Smooth muscle cell (in vitro differentiated cells): ENCODE measurements around the gene LTBP1. TPM values are rescaled to one million over a fixed set of nuclear protein-coding genes. Genes with fewer than 3 reads are reported as not detected.

ENCODE experiments used
- DNase-seq: peaks from one replicate; lab custom pipeline; 2025; ENCODE audit not compliant: unreplicated experiment; lab: John Stamatoyannopoulos, UW
- H2AFZ ChIP-seq: fragments of 200-600 bp; sonication (generic); 2 replicates; pipeline ENCODE4 v1.6.0; 2016; ENCODE audit warnings: antibody characterized with exemption, low read depth, mild to moderate bottlenecking
- H3F3A ChIP-seq: fragments of 200-600 bp; sonication (generic); 2 replicates; pipeline ENCODE4 v1.6.0; 2017; ENCODE audit warnings: antibody characterized with exemption, low read depth
- H3K27ac ChIP-seq: fragments of 200-600 bp; sonication (generic); 2 replicates; pipeline ENCODE4 v1.5.1; 2016; ENCODE audit warnings: low read depth, mild to moderate bottlenecking
- H3K27me3 ChIP-seq: fragments of 200-600 bp; sonication (generic); 2 replicates; pipeline ENCODE4 v1.6.1; 2016; ENCODE audit warnings: low read depth, mild to moderate bottlenecking
- H3K36me3 ChIP-seq: fragments of 200-600 bp; sonication (generic); 2 replicates; pipeline ENCODE4 v1.5.1; 2016; ENCODE audit warnings: low read depth
- H3K4me1 ChIP-seq: fragments of 200-600 bp; sonication (generic); 2 replicates; pipeline ENCODE4 v1.5.1; 2016; ENCODE audit warnings: low read depth
- H3K4me2 ChIP-seq: fragments of 200-600 bp; sonication (generic); 2 replicates; pipeline ENCODE4 v1.6.0; 2016; ENCODE audit warnings: mild to moderate bottlenecking
- H3K4me3 ChIP-seq: fragments of 200-600 bp; sonication (generic); 2 replicates; pipeline ENCODE4 v1.5.1; 2016; ENCODE audit warnings: mild to moderate bottlenecking
- H3K79me2 ChIP-seq: fragments of 200-600 bp; sonication (generic); 2 replicates; pipeline ENCODE4 v1.6.0; 2016; ENCODE audit warnings: low read depth, mild to moderate bottlenecking
- H3K9ac ChIP-seq: fragments of 200-600 bp; sonication (generic); 2 replicates; pipeline ENCODE4 v1.6.0; 2016; ENCODE audit warnings: low read depth
- H3K9me3 ChIP-seq: fragments of 200-600 bp; sonication (generic); replicated peaks from 2 replicates; pipeline ENCODE4 v1.5.1; 2016; ENCODE audit warnings: low read depth
- H4K20me1 ChIP-seq: fragments of 200-600 bp; sonication (generic); 2 replicates; pipeline ENCODE4 v1.6.0; 2016; ENCODE audit warnings: low read depth
- CTCF ChIP-seq: fragments of 200-600 bp; sonication (generic); IDR thresholded peaks from 2 replicates; pipeline ENCODE4 v1.5.1; 2017; ENCODE audit warnings: borderline replicate concordance, mild to moderate bottlenecking, antibody characterized with exemption; ENCODE audit not compliant: insufficient read depth, poor library complexity, severe bottlenecking
- WGBS: methylation state at CpG from one replicate; pipeline ENCODE4 v1.1.7; 2016; ENCODE audit warnings: low lambda C conversion rate; 5-methylcytosine and 5-hydroxymethylcytosine counted together
- polyA plus RNA-seq: library from polyadenylated mRNA; unstranded; fragments of >200 nt; fragmentation: Nextera tagmentation; extraction: Ambion mirVana; gene quantifications from 2 replicates; pipeline ENCODE4 v1.2.1, GENCODE V29; 2016
- total RNA-seq: library from RNA; depleted of rRNA; stranded (reverse); fragments of >200 nt; gene quantifications from 2 replicates; pipeline ENCODE4 v1.2.3, GENCODE V29; 2014

The LTBP1 gene
- total and polyA plus RNA-seq, 2 experiments from 2014 or later = 146 to 250 TPM

GRCh38 chr2:33411765-33412164, 465.0 kb downstream of the LTBP1 start:
- no peak overlapping the region for H3K4me3 ChIP-seq
- H3K4me1 ChIP-seq = no peaks in the 10 kb centered on the region
- no peaks in the 10 kb centered on the region for H4K20me1 ChIP-seq
- no peaks in the 10 kb centered on the region for H3F3A ChIP-seq
- no peak overlapping the region for H3K27ac ChIP-seq
- H3K79me2 ChIP-seq = no peaks in the 10 kb centered on the region
- no peak for TF ChIP-seq CTCF
- H3K27me3 ChIP-seq = no peaks in the 10 kb centered on the region
- H2AFZ ChIP-seq = no peak overlapping the region
- H3K9me3 ChIP-seq = no peaks in the 10 kb centered on the region
- WGBS = 46% methylated on average over 3 of the region's 3 CpGs
- no peak overlapping the region for H3K9ac ChIP-seq
- no peak for DNase-seq
- H3K4me2 ChIP-seq = no peak overlapping the region
- H3K36me3 ChIP-seq = no peaks in the 10 kb centered on the region

- TF ChIP-seq CTCF = peak; percentile 32
- no peak overlapping the region for H3K27ac ChIP-seq
- no peaks in the 10 kb centered on the region for H3K79me2 ChIP-seq
- no peak overlapping the region for H3K9ac ChIP-seq
- DNase-seq = no peak
- WGBS = 45% methylated on average over 1 of the region's 1 CpG
- H3K27me3 ChIP-seq = no peaks in the 10 kb centered on the region
- H3K4me2 ChIP-seq = no peak overlapping the region
- H3K4me3 ChIP-seq = no peak overlapping the region
- no peaks in the 10 kb centered on the region for H3K36me3 ChIP-seq
- no peaks in the 10 kb centered on the region for H4K20me1 ChIP-seq
- H3F3A ChIP-seq = no peaks in the 10 kb centered on the region
- H3K9me3 ChIP-seq = no peaks in the 10 kb centered on the region
- H2AFZ ChIP-seq = no peak overlapping the region
- H3K4me1 ChIP-seq = no peaks in the 10 kb centered on the region
Observed at GRCh38 chr2:33412920-33413319, 466.2 kb downstream of the LTBP1 start.

- H3K4me3 ChIP-seq = no peak overlapping the region
- H2AFZ ChIP-seq = no peak overlapping the region
- no peak overlapping the region for H3K27ac ChIP-seq
- H3K27me3 ChIP-seq = no peaks in the 10 kb centered on the region
- no peak overlapping the region for H3K9ac ChIP-seq
- no peaks in the 10 kb centered on the region for H3K36me3 ChIP-seq
- H3F3A ChIP-seq = no peaks in the 10 kb centered on the region
- WGBS = 81% methylated on average over 5 of the region's 5 CpGs
- no peak overlapping the region for H3K4me2 ChIP-seq
- TF ChIP-seq CTCF = no peak
- no peaks in the 10 kb centered on the region for H3K79me2 ChIP-seq
- H4K20me1 ChIP-seq = no peaks in the 10 kb centered on the region
- H3K4me1 ChIP-seq = no peaks in the 10 kb centered on the region
- DNase-seq = no peak
- no peaks in the 10 kb centered on the region for H3K9me3 ChIP-seq
Observed at GRCh38 chr2:33419581-33420200, 472.9 kb downstream of the LTBP1 start.

GRCh38 chr2:33420726-33421125, 474.0 kb downstream of the LTBP1 start:
- no peak for TF ChIP-seq CTCF
- no peak for DNase-seq
- H3K79me2 ChIP-seq = no peaks in the 10 kb centered on the region
- no peak overlapping the region for H3K9ac ChIP-seq
- no peak overlapping the region for H3K4me2 ChIP-seq
- H3K9me3 ChIP-seq = no peaks in the 10 kb centered on the region
- H2AFZ ChIP-seq = no peak overlapping the region
- no peaks in the 10 kb centered on the region for H4K20me1 ChIP-seq
- no peak overlapping the region for H3K4me3 ChIP-seq
- no peak overlapping the region for H3K27ac ChIP-seq
- H3K27me3 ChIP-seq = no peaks in the 10 kb centered on the region
- H3K36me3 ChIP-seq = no peaks in the 10 kb centered on the region
- WGBS = 97% methylated on average over 4 of the region's 4 CpGs
- H3F3A ChIP-seq = no peaks in the 10 kb centered on the region
- H3K4me1 ChIP-seq = no peaks in the 10 kb centered on the region
